Adrenal gland (tissue), 5 donors: ENCODE results near the gene C3.

Source experiments
- POLR2A ChIP-seq, 2 donors: fragments of 450-650 bp; IDR thresholded peaks; one replicate each; pipeline ENCODE4 v1.6.1; 2017; ENCODE audit warnings: antibody characterized with exemption in 2 of 2, mild to moderate bottlenecking in 2 of 2, moderate library complexity in 1 of 2
- TF ChIP-seq, protein P1 (sequence below), 6 experiments: fragments of 450-650 bp in 4 of 6; fragments of 200-600 bp in 2 of 6; sonication (generic) in 1 of 6; IDR thresholded peaks; 1 replicate in 5 of 6; 2 replicates in 1 of 6; pipeline versions ENCODE4 v1.5.1 to v1.8.0; 2016 to 2021; ENCODE audit warnings: antibody characterized with exemption in 6 of 6, mild to moderate bottlenecking in 2 of 6, moderate library complexity in 1 of 6
- donor health status: DM: no; HTN: no; CAD: no.

DNA sequence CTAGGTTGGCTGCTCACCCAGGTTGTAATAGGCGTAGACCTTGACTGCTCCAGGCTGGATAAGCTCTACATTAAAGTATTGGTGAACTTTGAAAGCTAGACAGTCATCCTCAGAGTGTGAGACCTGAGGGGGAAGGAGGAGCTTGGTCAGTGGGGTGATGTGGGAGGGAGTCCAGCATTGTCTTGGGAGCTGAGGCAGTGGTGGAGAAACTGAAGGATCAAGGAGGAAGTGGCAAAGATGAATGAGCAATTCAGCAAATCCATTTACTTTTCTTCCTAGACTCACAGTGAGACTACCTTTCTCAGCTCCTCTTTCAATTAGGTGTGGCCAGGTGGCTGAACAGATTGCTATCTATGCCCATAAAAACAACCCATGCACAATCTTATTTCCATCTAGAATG, 40.3 kb downstream of the C3 start:
- TF ChIP-seq, protein P1, sequence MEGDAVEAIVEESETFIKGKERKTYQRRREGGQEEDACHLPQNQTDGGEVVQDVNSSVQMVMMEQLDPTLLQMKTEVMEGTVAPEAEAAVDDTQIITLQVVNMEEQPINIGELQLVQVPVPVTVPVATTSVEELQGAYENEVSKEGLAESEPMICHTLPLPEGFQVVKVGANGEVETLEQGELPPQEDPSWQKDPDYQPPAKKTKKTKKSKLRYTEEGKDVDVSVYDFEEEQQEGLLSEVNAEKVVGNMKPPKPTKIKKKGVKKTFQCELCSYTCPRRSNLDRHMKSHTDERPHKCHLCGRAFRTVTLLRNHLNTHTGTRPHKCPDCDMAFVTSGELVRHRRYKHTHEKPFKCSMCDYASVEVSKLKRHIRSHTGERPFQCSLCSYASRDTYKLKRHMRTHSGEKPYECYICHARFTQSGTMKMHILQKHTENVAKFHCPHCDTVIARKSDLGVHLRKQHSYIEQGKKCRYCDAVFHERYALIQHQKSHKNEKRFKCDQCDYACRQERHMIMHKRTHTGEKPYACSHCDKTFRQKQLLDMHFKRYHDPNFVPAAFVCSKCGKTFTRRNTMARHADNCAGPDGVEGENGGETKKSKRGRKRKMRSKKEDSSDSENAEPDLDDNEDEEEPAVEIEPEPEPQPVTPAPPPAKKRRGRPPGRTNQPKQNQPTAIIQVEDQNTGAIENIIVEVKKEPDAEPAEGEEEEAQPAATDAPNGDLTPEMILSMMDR (IDR thresholded peaks at IDR 0.05) = no peak
- TF ChIP-seq POLR2A (IDR thresholded peaks at IDR 0.05) = no peak
